GM12878 (cell line): ENCODE measurements around the gene ATXN3. TPM values are rescaled to one million over a fixed set of nuclear protein-coding genes. Genes with fewer than 3 reads are reported as not detected.

Experiments used
- ATAC-seq: fragments of 200-7000 bp; cut with Tn5 transposase; 3 replicates; pipeline ENCODE4 v1.9.1; 2020; ENCODE audit warnings: mild to moderate bottlenecking, moderate library complexity
- BruUV-seq: library from RNA; stranded (reverse); fragments of 400-500 nt; replicated peaks from 2 replicates; lab custom pipeline; 2021; lab: Mats Ljungman, UMichigan
- CTCF ChIA-PET: fragments of 300-600 bp; sonication (Branson Sonifier 250); formaldehyde crosslinking; extraction: SDS; loops from one replicate; lab custom pipeline; 2021; ENCODE audit warnings: inconsistent platforms; lab: Yijun Ruan, JAX
- POLR2A ChIA-PET: fragments of 350-600 bp; formaldehyde crosslinking; extraction: SDS; loops from one replicate; lab custom pipeline; 2021; ENCODE audit warnings: inconsistent platforms; lab: Charles Lee
- RAD21 ChIA-PET: fragments of 300-600 bp; sonication (Branson Sonifier 250); formaldehyde crosslinking; loops from one replicate; lab custom pipeline; 2023; ENCODE audit warnings: antibody characterized with exemption; ENCODE audit not compliant: unreplicated experiment; lab: Charles Lee
- SMC1A ChIA-PET: fragments of 300-600 bp; sonication (Branson Sonifier 250); formaldehyde crosslinking; loops from one replicate; lab custom pipeline; 2023; ENCODE audit not compliant: unreplicated experiment, uncharacterized antibody; lab: Charles Lee
- DNase-seq: peaks from one replicate; pipeline ENCODE4 v3.0.0-alpha.2; 2011; ENCODE audit warnings: low read depth, low spot score
- FAIRE-seq: peaks from 3 replicates; lab custom pipeline; 2011; peaks lifted over from hg19 to GRCh38; lab: Jason Lieb, UNC
- H2AFZ ChIP-seq: 2 replicates; pipeline ENCODE4 v1.6.0; 2011; ENCODE audit warnings: low read depth, low read length, control low read depth; ENCODE audit not compliant: control insufficient read depth
- H3K27ac ChIP-seq: 2 replicates; pipeline ENCODE4 v1.5.1; 2011; ENCODE audit warnings: control low read depth; ENCODE audit not compliant: control insufficient read depth, insufficient read depth
- H3K27me3 ChIP-seq, 2 experiments: replicated peaks in 1 of 2; 2 replicates each; pipeline versions ENCODE4 v1.6.0 to v1.6.1; 2011; ENCODE audit warnings: low read length in 1 of 2; ENCODE audit not compliant: control insufficient read depth in 2 of 2, insufficient read depth in 2 of 2
- H3K36me3 ChIP-seq, 2 experiments: 2 replicates each; pipeline ENCODE4 v1.5.1; 2011; ENCODE audit warnings: low read length in 1 of 2; ENCODE audit not compliant: control insufficient read depth in 2 of 2, insufficient read depth in 2 of 2
- H3K4me1 ChIP-seq: 2 replicates; pipeline ENCODE4 v1.6.1; 2011; ENCODE audit warnings: mild to moderate bottlenecking, low read length, moderate library complexity, mixed read lengths; ENCODE audit not compliant: control insufficient read depth, insufficient read depth
- H3K4me2 ChIP-seq: 2 replicates; pipeline ENCODE4 v1.6.0; 2011; ENCODE audit warnings: control low read depth; ENCODE audit not compliant: control insufficient read depth, insufficient read depth
- H3K4me3 ChIP-seq: fragments of 200-600 bp; sonication (generic); 2 replicates; pipeline ENCODE4 v1.5.1; 2016
- H3K79me2 ChIP-seq: 2 replicates; pipeline ENCODE4 v1.6.0; 2011; ENCODE audit warnings: low read length; ENCODE audit not compliant: control insufficient read depth, insufficient read depth
- H3K9ac ChIP-seq: 2 replicates; pipeline ENCODE4 v1.8.0; 2011; ENCODE audit warnings: low read length, control low read depth, mixed read lengths; ENCODE audit not compliant: control insufficient read depth, insufficient read depth
- H3K9me3 ChIP-seq: replicated peaks from 3 replicates; pipeline ENCODE4 v1.5.1; 2011; ENCODE audit warnings: mild to moderate bottlenecking, low read length; ENCODE audit not compliant: control insufficient read depth, insufficient read depth
- H4K20me1 ChIP-seq: 2 replicates; pipeline ENCODE4 v1.6.0; 2011; ENCODE audit not compliant: control insufficient read depth, insufficient read depth
- YY1 ChIP-seq: IDR thresholded peaks from 2 replicates; pipeline ENCODE4 v1.6.1; 2011; ENCODE audit warnings: low read depth, mild to moderate bottlenecking, low read length
- WGBS: methylation state at CpG from one replicate; pipeline ENCODE4 v1.1.6; 2016; ENCODE audit warnings: low lambda C conversion rate; ENCODE audit not compliant: insufficient replicate concordance, insufficient coverage; ENCODE audit errors: missing lambda C conversion rate; 5-methylcytosine and 5-hydroxymethylcytosine counted together
- in situ Hi-C: fragments of 300-500 bp; cut with MboI; formaldehyde crosslinking; loops from 9 replicates; pipeline ENCODE4 v1.14.3; 2018; ENCODE audit warnings: mixed read lengths
- intact Hi-C: fragments of 100-400 bp; cut with micrococcal nuclease; formaldehyde crosslinking; loops from one replicate; pipeline ENCODE4 v1.14.2; 2022; ENCODE audit not compliant: unreplicated experiment
- polyA plus RNA-seq, 11 experiments: library from polyadenylated mRNA; depleted of rRNA in 4 of 11; unstranded in 6 of 11; stranded (reverse) in 5 of 11; fragments of >200 nt; fragmentation: Nextera tagmentation in 4 of 11; fragmentation: Illumina TruSeq in 1 of 11; extraction: Ambion mirVana in 4 of 11; extraction: Trizol in 1 of 11; gene quantifications; 1 replicate in 1 of 11; 2 replicates in 10 of 11; pipeline versions ENCODE4 v1.2.1 to v1.2.3, GENCODE V29; 2011 to 2016; ENCODE audit warnings: inconsistent platforms in 2 of 11, missing spikeins in 2 of 11, low read depth in 1 of 11
- total RNA-seq, 4 experiments: library from RNA; depleted of rRNA in 3 of 4; stranded (reverse); fragments of >200 nt in 3 of 4; fragmentation: Illumina TruSeq in 1 of 4; extraction: Trizol in 1 of 4; gene quantifications; 2 replicates each; pipeline versions ENCODE4 v1.2.1 to v1.2.3, GENCODE V29; 2013 to 2021
- TF ChIP-seq, protein P1 (sequence below): IDR thresholded peaks from 2 replicates; pipeline ENCODE4 v1.6.1; 2011; ENCODE audit warnings: borderline replicate concordance, low read depth, mild to moderate bottlenecking, moderate library complexity, mixed read lengths, low read length; ENCODE audit not compliant: insufficient read depth; ENCODE audit errors: extremely low read length
- TF ChIP-seq, protein P2 (sequence below): fragments of 150-350 bp; IDR thresholded peaks from 2 replicates; pipeline ENCODE4 v1.6.1; 2016; ENCODE audit warnings: low read depth, low read length

Gene ATXN3
- total and polyA plus RNA-seq, 10 of the 15 experiments (the other 5 are each of a cell fraction or from before 2014, with no cell fraction given) = 15.1 to 27.3 (median 19.2) TPM

DNA sequence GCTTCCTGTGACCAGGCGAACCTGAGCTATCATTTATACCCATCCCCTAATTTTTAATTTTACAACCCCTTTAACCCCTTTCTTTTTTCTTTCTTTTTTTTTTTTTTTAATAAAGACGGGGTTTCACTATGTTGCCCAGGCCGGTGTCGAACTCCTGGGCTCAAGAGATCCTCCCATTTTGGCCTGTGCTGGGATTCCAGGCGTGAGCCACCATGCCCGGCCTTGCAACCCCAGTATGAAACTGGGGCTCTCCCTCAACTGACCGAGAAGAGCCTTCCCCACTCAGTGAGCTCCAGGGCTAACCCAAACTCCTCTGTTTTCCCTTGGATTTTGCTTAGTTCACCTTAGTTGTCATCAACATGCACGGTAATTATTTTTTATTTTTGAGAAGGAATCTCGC lies 16.4 kb upstream of the ATXN3 start:
- Histone ChIP-seq H2AFZ (peak overlapping the region; percentile 97; the same call in 1 of the 2 replicates), H3K4me3 (peak overlapping the region; percentile 96), H3K36me3 (peaks cover 0 to 9% of the 10 kb centered on the region in 2 experiments; a peak in 2 of 4 replicates), H3K4me1 (peaks cover 6% of the 10 kb centered on the region; the same call in 1 of the 2 replicates), H3K4me2 (peak overlapping the region; percentile 23), H3K27me3 (no peaks in the 10 kb centered on the region), H3K79me2 (peaks cover 47% of the 10 kb centered on the region), H4K20me1 (no peaks in the 10 kb centered on the region), H3K9ac (peak overlapping the region; percentile 83), H3K27ac (peak overlapping the region; percentile 95), H3K9me3 (no peaks in the 10 kb centered on the region)
- no TSS peak for BruUV-seq
- intact Hi-C loops (loop anchor here (5.0 kb wide), 1 partner anchor 430 kb away; no protein-coding TSS in a partner anchor), in situ Hi-C loops (loop anchor here (10.0 kb wide), 1 partner anchor 672 kb away; the partner anchor contains the start of gene GOLGA5)
- DNase-seq (no peak), FAIRE-seq (no peak), ATAC-seq (peak; percentile 15)
- 41% methylated on average over 8 of the region's 9 CpGs for WGBS
- POLR2A ChIA-PET = interaction anchor here (0.6 to 6.3 kb wide), 3 partner anchors 15 to 281 kb away, joined by 3 to 45 read pairs (median 4); partner anchors contain the start of gene ATXN3
- CTCF ChIA-PET = interaction anchor here (1.1 to 10.8 kb wide), 5 partner anchors 12 to 473 kb away, joined by 4 to 143 read pairs (median 11); partner anchors contain the start of gene ATXN3
- TF ChIP-seq, protein P1, sequence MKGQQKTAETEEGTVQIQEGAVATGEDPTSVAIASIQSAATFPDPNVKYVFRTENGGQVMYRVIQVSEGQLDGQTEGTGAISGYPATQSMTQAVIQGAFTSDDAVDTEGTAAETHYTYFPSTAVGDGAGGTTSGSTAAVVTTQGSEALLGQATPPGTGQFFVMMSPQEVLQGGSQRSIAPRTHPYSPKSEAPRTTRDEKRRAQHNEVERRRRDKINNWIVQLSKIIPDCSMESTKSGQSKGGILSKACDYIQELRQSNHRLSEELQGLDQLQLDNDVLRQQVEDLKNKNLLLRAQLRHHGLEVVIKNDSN = no peak
- 0 out of 2 replicates have a peak, but pooled peaks have one; percentile 33 for TF ChIP-seq YY1
- TF ChIP-seq, protein P2, sequence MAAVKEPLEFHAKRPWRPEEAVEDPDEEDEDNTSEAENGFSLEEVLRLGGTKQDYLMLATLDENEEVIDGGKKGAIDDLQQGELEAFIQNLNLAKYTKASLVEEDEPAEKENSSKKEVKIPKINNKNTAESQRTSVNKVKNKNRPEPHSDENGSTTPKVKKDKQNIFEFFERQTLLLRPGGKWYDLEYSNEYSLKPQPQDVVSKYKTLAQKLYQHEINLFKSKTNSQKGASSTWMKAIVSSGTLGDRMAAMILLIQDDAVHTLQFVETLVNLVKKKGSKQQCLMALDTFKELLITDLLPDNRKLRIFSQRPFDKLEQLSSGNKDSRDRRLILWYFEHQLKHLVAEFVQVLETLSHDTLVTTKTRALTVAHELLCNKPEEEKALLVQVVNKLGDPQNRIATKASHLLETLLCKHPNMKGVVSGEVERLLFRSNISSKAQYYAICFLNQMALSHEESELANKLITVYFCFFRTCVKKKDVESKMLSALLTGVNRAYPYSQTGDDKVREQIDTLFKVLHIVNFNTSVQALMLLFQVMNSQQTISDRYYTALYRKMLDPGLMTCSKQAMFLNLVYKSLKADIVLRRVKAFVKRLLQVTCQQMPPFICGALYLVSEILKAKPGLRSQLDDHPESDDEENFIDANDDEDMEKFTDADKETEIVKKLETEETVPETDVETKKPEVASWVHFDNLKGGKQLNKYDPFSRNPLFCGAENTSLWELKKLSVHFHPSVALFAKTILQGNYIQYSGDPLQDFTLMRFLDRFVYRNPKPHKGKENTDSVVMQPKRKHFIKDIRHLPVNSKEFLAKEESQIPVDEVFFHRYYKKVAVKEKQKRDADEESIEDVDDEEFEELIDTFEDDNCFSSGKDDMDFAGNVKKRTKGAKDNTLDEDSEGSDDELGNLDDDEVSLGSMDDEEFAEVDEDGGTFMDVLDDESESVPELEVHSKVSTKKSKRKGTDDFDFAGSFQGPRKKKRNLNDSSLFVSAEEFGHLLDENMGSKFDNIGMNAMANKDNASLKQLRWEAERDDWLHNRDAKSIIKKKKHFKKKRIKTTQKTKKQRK = no peak
- SMC1A ChIA-PET = interaction anchor here (0.6 to 3.5 kb wide), 8 partner anchors 12 to 551 kb away, joined by 3 to 21 read pairs (median 4); partner anchors contain the start of genes ATXN3 and TRIP11
- RAD21 ChIA-PET = interaction anchor here (1.1 to 6.0 kb wide), 5 partner anchors 12 to 337 kb away, joined by 3 to 28 read pairs (median 4); partner anchors contain the start of gene ATXN3
